D721Med (cell line): ENCODE measurements around the gene WHRN.

ENCODE experiments used
- DNase-seq: peaks from one replicate; pipeline ENCODE4 v3.0.0; 2011; ENCODE audit warnings: low spot score; ENCODE audit not compliant: insufficient read length
- FAIRE-seq: peaks from 2 replicates; lab custom pipeline; 2011; peaks lifted over from hg19 to GRCh38; lab: Jason Lieb, UNC
- CTCF ChIP-seq: IDR thresholded peaks from 2 replicates; pipeline ENCODE4 v1.5.1; 2012; ENCODE audit warnings: mild to moderate bottlenecking, control low read depth; ENCODE audit not compliant: insufficient read depth; ENCODE audit errors: missing control alignments

The WHRN gene

GRCh38 chr9:114388764-114389375 is 116.4 kb downstream of the WHRN start:
- FAIRE-seq (no peak), DNase-seq (no peak)
- TF ChIP-seq CTCF, result no peak

- DNase-seq (no peak), FAIRE-seq (no peak)
- no peak for TF ChIP-seq CTCF
Measured at GRCh38 chr9:114388357-114388682, 117.0 kb downstream of the WHRN start.

GRCh38 chr9:114387680-114388356 is 117.5 kb downstream of the WHRN start, which contains the start of gene AKNA:
AKNA (minus strand) TSS chr9:114387982; CDS start chr9:114381333, 6,649 bp downstream.
- FAIRE-seq (no peak), DNase-seq (no peak)

GRCh38 chr9:114386886-114387679 is 118.2 kb downstream of the WHRN start:
- DNase-seq (no peak), FAIRE-seq (no peak)
- TF ChIP-seq CTCF, result no peak

More at GRCh38 chr9:114387680-114388356, 117.5 kb downstream of the WHRN start, which contains the start of gene AKNA:
- TF ChIP-seq CTCF, result no peak

GRCh38 chr9:114386361-114386885 is 118.8 kb downstream of the WHRN start:
- no peak for TF ChIP-seq CTCF
- no peak for DNase-seq
- FAIRE-seq, result no peak

- TF ChIP-seq CTCF, result no peak
- FAIRE-seq, result no peak
- no peak for DNase-seq
Measured at GRCh38 chr9:114385397-114386181, 119.7 kb downstream of the WHRN start.
